Mesendoderm (in vitro differentiated cells): Measurements from ENCODE around the gene FASTK.

Source experiments
- DNase-seq: peaks from one replicate; pipeline ENCODE4 v3.0.0; 2013
- H2AK5ac ChIP-seq: 2 replicates; pipeline ENCODE4 v1.6.1; 2013; ENCODE audit warnings: low read length, inconsistent platforms
- H2BK120ac ChIP-seq: 2 replicates; pipeline ENCODE4 v1.6.1; 2013; ENCODE audit warnings: low read depth, mild to moderate bottlenecking, low read length, moderate library complexity, mixed read lengths
- H2BK15ac ChIP-seq: replicated peaks from 2 replicates; pipeline ENCODE4 v1.6.1; 2013; ENCODE audit warnings: low read depth, mild to moderate bottlenecking, moderate library complexity
- H2BK5ac ChIP-seq: 2 replicates; pipeline ENCODE4 v1.6.1; 2013; ENCODE audit warnings: low read length, inconsistent platforms
- H3K18ac ChIP-seq: 2 replicates; pipeline ENCODE4 v1.6.1; 2013; ENCODE audit warnings: mild to moderate bottlenecking, low read length, mixed read lengths
- H3K23ac ChIP-seq: one replicate; pipeline ENCODE4 v1.6.1; 2013; ENCODE audit warnings: low read length
- H3K27ac ChIP-seq: 2 replicates; pipeline ENCODE4 v1.5.1; 2013; ENCODE audit warnings: low read depth, mild to moderate bottlenecking, inconsistent platforms, low read length, moderate library complexity
- H3K27me3 ChIP-seq: 2 replicates; pipeline ENCODE4 v1.6.1; 2013; ENCODE audit warnings: low read length, control low read depth, mild to moderate bottlenecking, inconsistent platforms; ENCODE audit not compliant: insufficient read depth, poor library complexity
- H3K36me3 ChIP-seq: 2 replicates; pipeline ENCODE4 v1.6.1; 2013; ENCODE audit warnings: low read length, inconsistent platforms; ENCODE audit not compliant: control insufficient read depth, insufficient read depth
- H3K4ac ChIP-seq: one replicate; pipeline ENCODE4 v1.6.1; 2013; ENCODE audit warnings: low read depth, mild to moderate bottlenecking, low read length, moderate library complexity
- H3K4me1 ChIP-seq: 2 replicates; pipeline ENCODE4 v1.6.1; 2013; ENCODE audit warnings: low read depth, low read length, inconsistent platforms; ENCODE audit not compliant: control insufficient read depth
- H3K4me2 ChIP-seq: 2 replicates; pipeline ENCODE4 v1.6.1; 2013; ENCODE audit warnings: low read length
- H3K4me3 ChIP-seq: 2 replicates; pipeline ENCODE4 v1.5.1; 2013; ENCODE audit warnings: mild to moderate bottlenecking, low read length
- H3K56ac ChIP-seq: one replicate; pipeline ENCODE4 v1.6.1; 2013; ENCODE audit warnings: low read length
- H3K79me1 ChIP-seq: 2 replicates; pipeline ENCODE4 v1.6.1; 2013; ENCODE audit warnings: low read length, inconsistent platforms
- H3K79me2 ChIP-seq: 2 replicates; pipeline ENCODE4 v1.6.1; 2013; ENCODE audit warnings: mild to moderate bottlenecking, low read length; ENCODE audit not compliant: control insufficient read depth, insufficient read depth
- H3K9ac ChIP-seq: 2 replicates; pipeline ENCODE4 v1.6.1; 2013; ENCODE audit warnings: low read length, inconsistent platforms
- H4K5ac ChIP-seq: one replicate; pipeline ENCODE4 v1.6.1; 2013; ENCODE audit warnings: low read length
- H4K8ac ChIP-seq: one replicate; pipeline ENCODE4 v1.6.1; 2013; ENCODE audit warnings: low read depth, mild to moderate bottlenecking, control low read depth, low read length, moderate library complexity
- WGBS: extraction: QIAGEN DNeasy Blood & Tissue Kit; methylation state at CpG from one replicate; pipeline ENCODE4 v1.1.7; 2013; ENCODE audit warnings: low lambda C conversion rate, missing lambda C conversion rate; ENCODE audit not compliant: insufficient coverage; ENCODE audit errors: extremely low coverage; 5-methylcytosine and 5-hydroxymethylcytosine counted together

The FASTK gene

DNA sequence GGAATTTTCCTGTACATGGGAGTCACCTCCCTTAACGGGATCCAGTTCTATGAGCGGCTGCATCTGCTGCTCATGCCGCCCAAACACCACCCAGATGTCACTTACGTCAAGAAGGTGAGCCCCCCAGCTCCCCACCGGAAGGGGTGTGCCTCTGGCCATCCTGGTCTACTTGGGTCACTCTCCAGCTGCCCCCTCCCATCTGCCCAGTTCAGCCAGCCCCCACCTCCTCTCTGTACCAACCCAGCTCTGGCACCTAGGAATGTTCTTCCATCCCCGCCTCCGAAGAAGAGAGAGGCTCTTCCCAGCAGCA is 5.0 kb downstream of the FASTK start:
- Histone ChIP-seq H3K9ac (no peak overlapping the region), H3K4me3 (no peak overlapping the region), H3K56ac (no peak overlapping the region), H3K79me1 (peaks cover 10% of the 10 kb centered on the region), H3K23ac (no peak overlapping the region), H3K79me2 (peaks cover 13% of the 10 kb centered on the region), H2BK5ac (no peak overlapping the region), H3K36me3 (peaks cover 2% of the 10 kb centered on the region), H4K5ac (no peak overlapping the region), H4K8ac (no peak overlapping the region), H3K4me2 (no peak overlapping the region), H2BK15ac (no peak overlapping the region), H3K4ac (no peak overlapping the region), H2AK5ac (no peak overlapping the region), H2BK120ac (no peak overlapping the region), H3K18ac (no peak overlapping the region), H3K4me1 (peaks cover 5% of the 10 kb centered on the region), H3K27ac (no peak overlapping the region), H3K27me3 (no peaks in the 10 kb centered on the region)
- DNase-seq = no peak
- WGBS = no CpG with 5 or more reads among the region's 7 CpGs

- no CpG with 5 or more reads among the region's 26 CpGs for WGBS
- peaks cover 7% of the 10 kb centered on the region for H3K79me1 ChIP-seq
- peaks cover 4% of the 10 kb centered on the region for H3K36me3 ChIP-seq
These were observed 5.6 kb downstream of the FASTK start for GRCh38 chr7:151074817-151075661.

GRCh38 chr7:151073990-151074389 is 6.6 kb downstream of the FASTK start:
- Histone ChIP-seq H3K79me2 (no peaks in the 10 kb centered on the region), H4K8ac (no peak overlapping the region), H3K23ac (no peak overlapping the region), H3K36me3 (peaks cover 4% of the 10 kb centered on the region), H3K27me3 (no peaks in the 10 kb centered on the region), H3K79me1 (no peaks in the 10 kb centered on the region), H3K18ac (no peak overlapping the region), H3K4me1 (peaks cover 1% of the 10 kb centered on the region), H2BK5ac (no peak overlapping the region), H3K27ac (no peak overlapping the region), H3K9ac (no peak overlapping the region), H2AK5ac (no peak overlapping the region), H3K4me2 (no peak overlapping the region), H2BK120ac (no peak overlapping the region), H3K4me3 (no peak overlapping the region), H3K56ac (no peak overlapping the region), H2BK15ac (no peak overlapping the region), H4K5ac (no peak overlapping the region), H3K4ac (no peak overlapping the region)
- DNase-seq = no peak
- no CpG with 5 or more reads among the region's 17 CpGs for WGBS

More at GRCh38 chr7:151074817-151075661, 5.6 kb downstream of the FASTK start:
- peaks cover 9% of the 10 kb centered on the region for H3K79me2 ChIP-seq
- no peak overlapping the region for H3K4me2 ChIP-seq
- no peak overlapping the region for H3K4ac ChIP-seq
- no peak overlapping the region for H2AK5ac ChIP-seq
- no peaks in the 10 kb centered on the region for H3K27me3 ChIP-seq
- peaks cover 5% of the 10 kb centered on the region for H3K4me1 ChIP-seq
- no peak overlapping the region for H4K5ac ChIP-seq
- DNase-seq = no peak
- no peak overlapping the region for H3K9ac ChIP-seq
- H2BK120ac ChIP-seq = no peak overlapping the region
- H3K56ac ChIP-seq = no peak overlapping the region
- no peak overlapping the region for H3K18ac ChIP-seq
- no peak overlapping the region for H3K23ac ChIP-seq
- no peak overlapping the region for H3K27ac ChIP-seq
- H3K4me3 ChIP-seq = no peak overlapping the region
- H2BK15ac ChIP-seq = no peak overlapping the region
- no peak overlapping the region for H2BK5ac ChIP-seq
- no peak overlapping the region for H4K8ac ChIP-seq

- no peak overlapping the region for H3K56ac ChIP-seq
- H3K27me3 ChIP-seq = no peaks in the 10 kb centered on the region
- no peak overlapping the region for H3K4me2 ChIP-seq
- no peak overlapping the region for H2BK120ac ChIP-seq
- H3K4ac ChIP-seq = no peak overlapping the region
- no peaks in the 10 kb centered on the region for H3K79me2 ChIP-seq
- no peak overlapping the region for H4K5ac ChIP-seq
- no peaks in the 10 kb centered on the region for H3K79me1 ChIP-seq
- no peak overlapping the region for H3K27ac ChIP-seq
- no peak overlapping the region for H4K8ac ChIP-seq
- no peak for DNase-seq
- no peak overlapping the region for H2BK5ac ChIP-seq
- H3K23ac ChIP-seq = no peak overlapping the region
- H2AK5ac ChIP-seq = no peak overlapping the region
- no peak overlapping the region for H2BK15ac ChIP-seq
- no peaks in the 10 kb centered on the region for H3K4me1 ChIP-seq
- H3K18ac ChIP-seq = no peak overlapping the region
- H3K9ac ChIP-seq = no peak overlapping the region
- WGBS = no CpG with 5 or more reads among the region's 39 CpGs
- H3K36me3 ChIP-seq = peaks cover 4% of the 10 kb centered on the region
- no peak overlapping the region for H3K4me3 ChIP-seq
These were observed 9.4 kb downstream of the FASTK start for GRCh38 chr7:151071032-151071866.

DNA sequence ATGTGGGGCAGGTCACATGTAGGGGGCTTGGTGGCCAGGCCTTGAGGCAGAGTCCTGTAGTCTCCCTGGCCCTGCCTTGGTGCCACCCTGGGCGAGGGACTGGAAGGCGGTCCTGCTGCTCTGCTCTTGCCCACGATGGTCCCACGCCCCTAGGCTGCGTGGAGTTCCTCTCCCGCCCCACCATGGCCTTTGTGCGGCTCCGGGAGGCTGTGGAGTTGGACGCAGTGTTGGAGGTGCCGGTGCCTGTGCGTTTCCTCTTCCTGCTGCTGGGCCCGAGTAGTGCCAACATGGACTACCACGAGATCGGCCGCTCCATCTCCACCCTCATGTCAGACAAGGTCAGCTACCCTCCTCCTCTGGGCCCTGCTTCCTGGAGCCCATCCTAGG is 10.0 kb downstream of the FASTK start:
- H3K36me3 ChIP-seq = peaks cover 4% of the 10 kb centered on the region
- no peak overlapping the region for H2AK5ac ChIP-seq
- no peak overlapping the region for H2BK120ac ChIP-seq
- H3K56ac ChIP-seq = no peak overlapping the region
- no peak overlapping the region for H3K9ac ChIP-seq
- no CpG with 5 or more reads among the region's 15 CpGs for WGBS
- no peaks in the 10 kb centered on the region for H3K79me1 ChIP-seq
- H3K27ac ChIP-seq = no peak overlapping the region
- no peak for DNase-seq
- no peaks in the 10 kb centered on the region for H3K4me1 ChIP-seq
- no peak overlapping the region for H2BK15ac ChIP-seq
- no peak overlapping the region for H3K4me3 ChIP-seq
- H3K23ac ChIP-seq = no peak overlapping the region
- H3K4me2 ChIP-seq = no peak overlapping the region
- no peaks in the 10 kb centered on the region for H3K79me2 ChIP-seq
- H4K5ac ChIP-seq = no peak overlapping the region
- no peak overlapping the region for H3K4ac ChIP-seq
- H3K18ac ChIP-seq = no peak overlapping the region
- no peak overlapping the region for H2BK5ac ChIP-seq
- H4K8ac ChIP-seq = no peak overlapping the region
- no peaks in the 10 kb centered on the region for H3K27me3 ChIP-seq
